ENCODE data around the gene COQ6. TPM values are rescaled to one million over a fixed set of nuclear protein-coding genes. Genes with fewer than 3 reads are reported as not detected.
A peak's percentile ranks its signal among the peaks of the same experiment; 100 is the strongest.

The COQ6 gene
- total RNA-seq, 1 donor = 16.4 TPM

- TF ChIP-seq CTCF (IDR thresholded peaks at IDR 0.05; ENCODE audit: insufficient read depth, low read length) = peak; percentile 45
- peak; percentile 11 for DNase-seq (ENCODE audit: low read depth)
- H3K4me3 ChIP-seq (ENCODE audit: low read depth, low read length) = no peak overlapping the region
Measured at GRCh38 chr14:73935666-73936065, 14.4 kb upstream of the COQ6 start.

- no peak for TF ChIP-seq CTCF (IDR thresholded peaks at IDR 0.05; ENCODE audit: insufficient read depth, low read length)
- H3K4me3 ChIP-seq (ENCODE audit: low read depth, low read length) = no peak overlapping the region
- DNase-seq (ENCODE audit: low read depth) = no peak
Measured at GRCh38 chr14:73936548-73936947, 13.6 kb upstream of the COQ6 start.

DNA sequence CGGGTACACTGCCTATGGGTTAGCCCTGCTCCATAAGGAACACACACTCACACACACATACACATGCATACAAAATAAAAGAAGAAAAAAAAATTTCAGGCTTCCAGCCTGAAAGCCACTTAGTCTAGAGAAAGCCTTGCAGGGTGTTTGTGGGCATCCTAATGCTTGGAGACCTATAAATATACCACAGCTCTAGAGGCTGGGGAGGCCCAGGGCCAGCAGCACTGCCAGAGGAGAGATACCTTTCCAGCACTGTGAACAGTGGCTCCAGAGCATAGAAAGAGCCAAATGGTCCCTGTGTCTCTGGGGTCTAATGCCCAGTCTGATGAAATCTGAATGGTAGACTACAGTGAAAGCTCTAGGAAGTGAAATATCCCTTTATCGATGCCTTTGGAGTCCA is 13.1 kb upstream of the COQ6 start:
- H3K4me3 ChIP-seq (ENCODE audit: low read depth, low read length) = no peak overlapping the region
- DNase-seq (ENCODE audit: low read depth) = no peak
- no peak for TF ChIP-seq CTCF (IDR thresholded peaks at IDR 0.05; ENCODE audit: insufficient read depth, low read length)

DNA sequence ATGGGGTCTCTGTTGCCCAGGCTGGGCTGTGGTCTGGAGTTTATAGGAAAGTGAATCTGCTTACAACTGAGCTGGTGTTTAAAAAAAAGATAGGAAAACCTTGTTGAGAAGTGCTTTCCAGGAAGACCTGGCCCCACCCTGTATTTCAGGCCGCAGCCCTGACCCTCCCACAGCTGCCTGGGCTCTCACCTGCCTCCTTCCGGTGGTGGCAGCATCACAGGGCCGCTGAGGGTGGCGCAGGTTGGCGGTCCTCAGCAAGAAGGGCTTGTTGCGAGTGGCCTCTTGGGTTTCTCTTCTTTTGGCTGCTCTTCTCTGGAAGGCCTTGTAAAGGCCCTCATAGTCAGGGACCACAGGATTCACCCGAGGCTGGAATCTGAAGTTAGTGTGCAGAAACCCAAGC is 7.9 kb upstream of the COQ6 start:
- H3K4me3 ChIP-seq (ENCODE audit: low read depth, low read length) = no peak overlapping the region
- no peak for DNase-seq (ENCODE audit: low read depth)
- no peak for TF ChIP-seq CTCF (IDR thresholded peaks at IDR 0.05; ENCODE audit: insufficient read depth, low read length)

DNA sequence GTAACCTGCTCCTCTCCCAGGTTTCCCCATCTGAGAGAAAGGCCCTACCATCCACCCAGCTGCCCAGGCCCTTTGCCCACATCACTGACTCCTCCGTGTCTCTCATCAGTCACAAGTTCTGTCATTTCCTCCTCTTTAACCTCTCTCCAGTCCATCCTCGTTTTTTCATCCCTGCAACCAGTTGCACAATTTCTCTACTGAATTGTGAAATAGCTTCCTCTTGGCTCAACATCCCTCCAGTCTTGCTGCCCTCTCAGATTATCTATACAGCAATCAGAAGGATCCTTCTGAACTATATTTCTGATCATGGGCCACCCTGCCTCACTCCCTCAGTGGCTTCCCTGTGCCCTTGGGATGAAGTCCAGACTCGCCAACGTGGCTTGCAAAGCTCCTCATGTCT is 7.0 kb upstream of the COQ6 start:
- peak; percentile 72 for DNase-seq (ENCODE audit: low read depth)
- TF ChIP-seq CTCF (IDR thresholded peaks at IDR 0.05; ENCODE audit: insufficient read depth, low read length) = no peak
- H3K4me3 ChIP-seq (ENCODE audit: low read depth, low read length) = no peak overlapping the region

DNA sequence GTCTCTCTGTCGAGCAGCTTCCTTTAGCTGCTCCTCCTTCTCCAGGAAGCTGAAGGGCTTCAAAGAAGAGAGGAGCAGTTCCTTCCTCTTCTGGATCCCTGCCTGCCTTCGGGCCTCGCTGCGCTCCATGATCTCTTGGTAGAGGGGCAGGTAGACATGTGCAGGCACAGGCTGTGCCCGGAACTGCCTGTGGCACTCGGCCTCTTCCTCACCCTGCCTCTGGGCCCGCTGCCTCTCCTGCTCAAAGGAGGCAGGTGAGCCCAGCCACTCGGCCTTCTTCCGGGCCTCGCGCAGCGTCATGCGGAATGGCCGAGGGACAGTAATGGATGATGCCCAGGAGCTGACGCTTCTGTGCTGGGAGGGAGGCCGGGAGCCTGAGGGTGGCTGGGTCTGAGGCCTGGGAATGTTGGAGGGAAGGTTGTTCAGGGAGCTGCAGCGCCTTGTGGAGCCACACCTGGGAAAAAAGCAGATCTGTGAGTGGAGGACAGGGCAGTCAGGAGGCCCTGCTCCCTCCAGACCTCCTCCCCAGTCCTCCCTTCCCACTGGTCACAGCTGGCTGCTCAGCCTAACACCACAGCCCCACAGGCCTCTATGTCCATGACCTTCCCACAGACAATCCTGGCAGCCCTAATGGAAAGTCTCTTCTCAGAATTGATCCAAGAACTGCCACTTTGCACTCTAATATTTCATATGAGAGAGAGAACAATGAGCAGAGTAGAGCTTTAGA is 5.5 kb upstream of the COQ6 start:
- no peak for DNase-seq (ENCODE audit: low read depth)

More for the DNA sequence above, 5.5 kb upstream of the COQ6 start:
- no peak overlapping the region for H3K4me3 ChIP-seq (ENCODE audit: low read depth, low read length)
- TF ChIP-seq CTCF (IDR thresholded peaks at IDR 0.05; ENCODE audit: insufficient read depth, low read length) = no peak
